ENCODE results near the gene SLC25A21. TPM values are rescaled to one million over a fixed set of nuclear protein-coding genes. Genes with fewer than 3 reads are reported as not detected.

Gene SLC25A21
- total and polyA plus RNA-seq, 2 of the 13 experiments (the other 11 are each of a cell fraction or from before 2014, with no cell fraction given): 1.9 to 2.9 TPM

DNA sequence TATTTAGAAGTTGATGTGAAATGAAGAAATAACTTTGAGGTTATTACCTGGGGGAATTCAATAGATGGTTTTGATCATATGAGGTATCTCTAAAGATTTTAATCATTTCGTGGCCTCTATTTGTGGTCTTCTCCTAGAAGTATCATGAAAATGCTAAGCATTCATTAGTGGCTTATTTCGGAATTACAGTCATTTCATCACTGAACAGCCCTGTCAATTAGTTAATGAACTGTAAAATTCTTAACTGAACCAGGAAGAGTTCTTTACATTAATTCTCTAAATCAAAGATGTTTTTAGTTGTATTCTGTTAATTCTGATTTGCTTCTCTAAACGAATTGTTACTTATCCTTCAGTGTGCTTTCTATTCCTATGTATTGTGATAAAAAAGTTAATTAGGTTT, 261.8 kb downstream of the SLC25A21 start:
- no peaks in the 10 kb centered on the region for H4K20me1 ChIP-seq (ENCODE audit: insufficient read depth, low read length)
- 4% methylated on average over 3 of the region's 3 CpGs for WGBS (ENCODE audit: low lambda C conversion rate)
- no peaks in the 10 kb centered on the region for H3K4me1 ChIP-seq (ENCODE audit: insufficient read depth, low read length)
- in situ Hi-C loops (cut with HindIII; ENCODE audit: extremely low pct_ligation_motif_present, low pct_unique_long_range_greater_than_20kb): no loop called here
- no peak for DNase-seq (ENCODE audit: low spot score)
- H3K4me2 ChIP-seq (ENCODE audit: low read depth, low read length): no peak overlapping the region
- ChIA-PET POLR2A (no interaction called here), CTCF (ENCODE audit: low intra/inter-chr PET ratio, low total read pairs) (no interaction called here)
- no peaks in the 10 kb centered on the region for H3K27me3 ChIP-seq (ENCODE audit: control insufficient read depth in 1 of 2, insufficient read depth in 2 of 2, low read length in 2 of 2)
- ATAC-seq: no peak
- no peak overlapping the region for H3K9ac ChIP-seq (ENCODE audit: insufficient read depth, low read depth, low read length)
- H3K4me3 ChIP-seq (replicated peaks in 1 of 3; ENCODE audit: insufficient read depth in 1 of 3, low read depth in 2 of 3, low read length in 3 of 3): no peak overlapping the region
- no peak overlapping the region for H2AFZ ChIP-seq (ENCODE audit: low read length)
- intact Hi-C loops (cut with micrococcal nuclease; ENCODE audit: unreplicated experiment): no loop called here
- no peaks in the 10 kb centered on the region for H3K9me3 ChIP-seq (ENCODE audit: low read length)
- no TSS peak for BruUV-seq (replicated peaks)
- no peak overlapping the region for H3K27ac ChIP-seq (ENCODE audit: extremely low read length, insufficient read depth, low read length)
- FAIRE-seq: no peak
- H3K36me3 ChIP-seq (replicated peaks in 1 of 2; ENCODE audit: control insufficient read depth in 1 of 2, insufficient read depth in 2 of 2, low read length in 2 of 2): no peaks in the 10 kb centered on the region
- H3K79me2 ChIP-seq (ENCODE audit: insufficient read depth, low read length): no peaks in the 10 kb centered on the region
- TF ChIP-seq ZNF430 (CRISPR knock-in tag; IDR thresholded peaks at IDR 0.05) (no peak), NFKB2 (CRISPR knock-in tag; IDR thresholded peaks at IDR 0.05; ENCODE audit: borderline replicate concordance) (no peak), ZFP62 (CRISPR knock-in tag; IDR thresholded peaks at IDR 0.05) (no peak), SIX1 (CRISPR knock-in tag; IDR thresholded peaks at IDR 0.05; ENCODE audit: borderline replicate concordance) (no peak), SMC3 (IDR thresholded peaks at IDR 0.05; ENCODE audit: low read length) (no peak)
- TF ChIP-seq, protein P1, sequence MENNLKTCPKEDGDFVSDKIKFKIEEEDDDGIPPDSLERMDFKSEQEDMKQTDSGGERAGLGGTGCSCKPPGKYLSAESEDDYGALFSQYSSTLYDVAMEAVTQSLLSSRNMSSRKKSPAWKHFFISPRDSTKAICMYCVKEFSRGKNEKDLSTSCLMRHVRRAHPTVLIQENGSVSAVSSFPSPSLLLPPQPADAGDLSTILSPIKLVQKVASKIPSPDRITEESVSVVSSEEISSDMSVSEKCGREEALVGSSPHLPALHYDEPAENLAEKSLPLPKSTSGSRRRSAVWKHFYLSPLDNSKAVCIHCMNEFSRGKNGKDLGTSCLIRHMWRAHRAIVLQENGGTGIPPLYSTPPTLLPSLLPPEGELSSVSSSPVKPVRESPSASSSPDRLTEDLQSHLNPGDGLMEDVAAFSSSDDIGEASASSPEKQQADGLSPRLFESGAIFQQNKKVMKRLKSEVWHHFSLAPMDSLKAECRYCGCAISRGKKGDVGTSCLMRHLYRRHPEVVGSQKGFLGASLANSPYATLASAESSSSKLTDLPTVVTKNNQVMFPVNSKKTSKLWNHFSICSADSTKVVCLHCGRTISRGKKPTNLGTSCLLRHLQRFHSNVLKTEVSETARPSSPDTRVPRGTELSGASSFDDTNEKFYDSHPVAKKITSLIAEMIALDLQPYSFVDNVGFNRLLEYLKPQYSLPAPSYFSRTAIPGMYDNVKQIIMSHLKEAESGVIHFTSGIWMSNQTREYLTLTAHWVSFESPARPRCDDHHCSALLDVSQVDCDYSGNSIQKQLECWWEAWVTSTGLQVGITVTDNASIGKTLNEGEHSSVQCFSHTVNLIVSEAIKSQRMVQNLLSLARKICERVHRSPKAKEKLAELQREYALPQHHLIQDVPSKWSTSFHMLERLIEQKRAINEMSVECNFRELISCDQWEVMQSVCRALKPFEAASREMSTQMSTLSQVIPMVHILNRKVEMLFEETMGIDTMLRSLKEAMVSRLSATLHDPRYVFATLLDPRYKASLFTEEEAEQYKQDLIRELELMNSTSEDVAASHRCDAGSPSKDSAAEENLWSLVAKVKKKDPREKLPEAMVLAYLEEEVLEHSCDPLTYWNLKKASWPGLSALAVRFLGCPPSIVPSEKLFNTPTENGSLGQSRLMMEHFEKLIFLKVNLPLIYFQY (CRISPR knock-in tag; IDR thresholded peaks at IDR 0.05; ENCODE audit: borderline replicate concordance): no peak
- TF ChIP-seq, protein P2, sequence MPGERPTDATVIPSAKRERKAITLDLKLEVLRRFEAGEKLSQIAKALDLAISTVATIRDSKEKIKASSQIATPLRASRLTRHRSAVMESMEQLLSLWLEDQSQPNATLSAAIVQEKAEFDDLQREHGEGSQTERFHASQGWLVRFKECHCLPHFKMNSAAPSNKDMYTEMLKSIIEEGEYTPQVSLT (CRISPR knock-in tag; IDR thresholded peaks at IDR 0.05; ENCODE audit: borderline replicate concordance, low read depth): no peak
- TF ChIP-seq, protein P3, sequence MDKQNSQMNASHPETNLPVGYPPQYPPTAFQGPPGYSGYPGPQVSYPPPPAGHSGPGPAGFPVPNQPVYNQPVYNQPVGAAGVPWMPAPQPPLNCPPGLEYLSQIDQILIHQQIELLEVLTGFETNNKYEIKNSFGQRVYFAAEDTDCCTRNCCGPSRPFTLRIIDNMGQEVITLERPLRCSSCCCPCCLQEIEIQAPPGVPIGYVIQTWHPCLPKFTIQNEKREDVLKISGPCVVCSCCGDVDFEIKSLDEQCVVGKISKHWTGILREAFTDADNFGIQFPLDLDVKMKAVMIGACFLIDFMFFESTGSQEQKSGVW (CRISPR knock-in tag; IDR thresholded peaks at IDR 0.05; ENCODE audit: borderline replicate concordance): no peak
